ENCODE measurements around the gene MDH2.

The MDH2 gene

DNA sequence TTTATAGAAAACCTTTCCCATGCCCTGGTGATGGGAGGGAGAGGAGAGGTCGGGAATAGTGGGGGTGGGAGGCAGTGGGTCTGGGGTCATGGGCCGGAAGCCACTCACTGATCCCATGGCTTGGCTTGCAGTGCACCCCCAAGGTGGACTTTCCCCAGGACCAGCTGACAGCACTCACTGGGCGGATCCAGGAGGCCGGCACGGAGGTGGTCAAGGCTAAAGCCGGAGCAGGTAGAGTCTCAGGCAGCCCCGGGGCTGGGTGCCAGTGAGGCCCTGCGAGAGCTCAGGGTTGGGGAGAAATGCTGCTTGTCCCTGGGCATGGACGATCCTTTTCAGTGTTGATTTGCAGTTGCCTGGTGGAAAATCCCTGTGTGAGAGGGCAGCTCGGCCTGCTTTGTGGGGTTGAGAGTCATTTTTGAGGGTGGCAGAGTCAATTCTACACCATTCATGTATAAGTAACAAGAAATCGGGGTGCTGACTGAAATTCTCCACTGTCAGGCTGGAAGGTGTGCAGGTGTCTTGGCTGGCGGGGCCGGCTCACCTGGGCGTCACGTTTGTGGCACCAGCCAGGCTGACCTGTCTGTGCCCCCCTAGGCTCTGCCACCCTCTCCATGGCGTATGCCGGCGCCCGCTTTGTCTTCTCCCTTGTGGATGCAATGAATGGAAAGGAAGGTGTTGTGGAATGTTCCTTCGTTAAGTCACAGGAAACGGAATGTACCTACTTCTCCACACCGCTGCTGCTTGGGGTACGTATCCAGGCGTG lies 16.5 kb downstream of the MDH2 start:
- no peak for ATAC-seq
- TF ChIP-seq ARNTL (CRISPR knock-in tag; IDR thresholded peaks at IDR 0.05; ENCODE audit: borderline replicate concordance, low read depth) (no peak), ZFP30 (CRISPR knock-in tag; IDR thresholded peaks at IDR 0.05) (no peak), CSDC2 (CRISPR knock-in tag; IDR thresholded peaks at IDR 0.05) (no peak), ISL1 (CRISPR knock-in tag; IDR thresholded peaks at IDR 0.05) (no peak), SNAI2 (CRISPR knock-in tag; IDR thresholded peaks at IDR 0.05) (no peak), ZNF8 (CRISPR knock-in tag; IDR thresholded peaks at IDR 0.05) (no peak), ZNF70 (CRISPR knock-in tag; IDR thresholded peaks at IDR 0.05) (no peak), TOX (CRISPR knock-in tag; IDR thresholded peaks at IDR 0.05; ENCODE audit: borderline replicate concordance) (no peak), BACH2 (CRISPR knock-in tag; IDR thresholded peaks at IDR 0.05; ENCODE audit: borderline replicate concordance) (no peak), ZFP3 (CRISPR knock-in tag; IDR thresholded peaks at IDR 0.05) (no peak), PPARA (CRISPR knock-in tag; IDR thresholded peaks at IDR 0.05; ENCODE audit: borderline replicate concordance) (no peak), GLIS3 (CRISPR knock-in tag; IDR thresholded peaks at IDR 0.05) (no peak)
- TF ChIP-seq, protein P1, sequence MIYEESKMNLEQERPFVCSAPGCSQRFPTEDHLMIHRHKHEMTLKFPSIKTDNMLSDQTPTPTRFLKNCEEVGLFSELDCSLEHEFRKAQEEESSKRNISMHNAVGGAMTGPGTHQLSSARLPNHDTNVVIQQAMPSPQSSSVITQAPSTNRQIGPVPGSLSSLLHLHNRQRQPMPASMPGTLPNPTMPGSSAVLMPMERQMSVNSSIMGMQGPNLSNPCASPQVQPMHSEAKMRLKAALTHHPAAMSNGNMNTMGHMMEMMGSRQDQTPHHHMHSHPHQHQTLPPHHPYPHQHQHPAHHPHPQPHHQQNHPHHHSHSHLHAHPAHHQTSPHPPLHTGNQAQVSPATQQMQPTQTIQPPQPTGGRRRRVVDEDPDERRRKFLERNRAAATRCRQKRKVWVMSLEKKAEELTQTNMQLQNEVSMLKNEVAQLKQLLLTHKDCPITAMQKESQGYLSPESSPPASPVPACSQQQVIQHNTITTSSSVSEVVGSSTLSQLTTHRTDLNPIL (CRISPR knock-in tag; IDR thresholded peaks at IDR 0.05; ENCODE audit: low read depth), result no peak

DNA sequence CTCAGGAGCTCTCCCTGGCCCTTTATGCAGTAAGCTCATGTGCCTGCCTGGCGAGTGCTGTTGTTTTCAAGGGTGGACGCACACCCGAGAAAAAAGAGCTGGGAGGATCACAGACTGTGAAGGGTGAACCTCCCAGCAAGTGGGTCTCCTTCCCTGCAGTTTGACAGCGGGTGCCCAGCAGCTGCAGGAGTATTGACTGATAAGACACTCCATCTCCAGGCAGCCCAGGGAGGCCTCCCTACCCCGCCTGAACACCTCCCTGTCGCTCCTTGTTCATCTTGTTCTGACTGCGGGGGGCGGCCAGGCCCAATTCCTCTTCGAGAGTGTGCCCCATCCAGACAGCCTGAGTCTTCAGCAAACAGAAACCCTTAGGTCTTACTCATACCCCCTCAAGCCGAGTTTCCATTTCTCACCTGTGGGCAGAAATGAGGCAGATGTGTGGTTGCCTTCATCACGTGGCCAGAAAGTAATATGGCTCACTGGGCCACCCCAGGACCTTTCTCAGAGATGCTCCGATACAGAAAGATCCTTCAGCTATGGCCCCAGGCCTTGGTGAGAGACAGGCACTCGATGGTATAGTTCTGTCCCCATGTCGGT lies 17.2 kb downstream of the MDH2 start:
- no peak for ATAC-seq
- TF ChIP-seq ZC3H10 (CRISPR knock-in tag; IDR thresholded peaks at IDR 0.05) (no peak), PATZ1 (CRISPR knock-in tag; IDR thresholded peaks at IDR 0.05; ENCODE audit: borderline replicate concordance) (no peak), CSDC2 (CRISPR knock-in tag; IDR thresholded peaks at IDR 0.05) (no peak), BACH2 (CRISPR knock-in tag; IDR thresholded peaks at IDR 0.05; ENCODE audit: borderline replicate concordance) (no peak), CSRNP3 (CRISPR knock-in tag; IDR thresholded peaks at IDR 0.05) (no peak), RARB (CRISPR knock-in tag; IDR thresholded peaks at IDR 0.05) (no peak), ZNF70 (CRISPR knock-in tag; IDR thresholded peaks at IDR 0.05) (no peak), TOX (CRISPR knock-in tag; IDR thresholded peaks at IDR 0.05; ENCODE audit: borderline replicate concordance) (no peak), GLIS3 (CRISPR knock-in tag; IDR thresholded peaks at IDR 0.05) (no peak), ZNF8 (CRISPR knock-in tag; IDR thresholded peaks at IDR 0.05) (no peak), OSR1 (CRISPR knock-in tag; IDR thresholded peaks at IDR 0.05) (no peak), ZFP3 (CRISPR knock-in tag; IDR thresholded peaks at IDR 0.05) (no peak), ZFP30 (CRISPR knock-in tag; IDR thresholded peaks at IDR 0.05) (no peak), ESRRG (CRISPR knock-in tag; IDR thresholded peaks at IDR 0.05) (no peak), ZNF565 (CRISPR knock-in tag; conservative IDR thresholded peaks at IDR 0.05; ENCODE audit: low read depth) (no peak), TCF4 (CRISPR knock-in tag; IDR thresholded peaks at IDR 0.05; ENCODE audit: borderline replicate concordance) (no peak), ARNTL (CRISPR knock-in tag; IDR thresholded peaks at IDR 0.05; ENCODE audit: borderline replicate concordance, low read depth) (no peak), SNAI2 (CRISPR knock-in tag; IDR thresholded peaks at IDR 0.05) (no peak)
- TF ChIP-seq, protein P2, sequence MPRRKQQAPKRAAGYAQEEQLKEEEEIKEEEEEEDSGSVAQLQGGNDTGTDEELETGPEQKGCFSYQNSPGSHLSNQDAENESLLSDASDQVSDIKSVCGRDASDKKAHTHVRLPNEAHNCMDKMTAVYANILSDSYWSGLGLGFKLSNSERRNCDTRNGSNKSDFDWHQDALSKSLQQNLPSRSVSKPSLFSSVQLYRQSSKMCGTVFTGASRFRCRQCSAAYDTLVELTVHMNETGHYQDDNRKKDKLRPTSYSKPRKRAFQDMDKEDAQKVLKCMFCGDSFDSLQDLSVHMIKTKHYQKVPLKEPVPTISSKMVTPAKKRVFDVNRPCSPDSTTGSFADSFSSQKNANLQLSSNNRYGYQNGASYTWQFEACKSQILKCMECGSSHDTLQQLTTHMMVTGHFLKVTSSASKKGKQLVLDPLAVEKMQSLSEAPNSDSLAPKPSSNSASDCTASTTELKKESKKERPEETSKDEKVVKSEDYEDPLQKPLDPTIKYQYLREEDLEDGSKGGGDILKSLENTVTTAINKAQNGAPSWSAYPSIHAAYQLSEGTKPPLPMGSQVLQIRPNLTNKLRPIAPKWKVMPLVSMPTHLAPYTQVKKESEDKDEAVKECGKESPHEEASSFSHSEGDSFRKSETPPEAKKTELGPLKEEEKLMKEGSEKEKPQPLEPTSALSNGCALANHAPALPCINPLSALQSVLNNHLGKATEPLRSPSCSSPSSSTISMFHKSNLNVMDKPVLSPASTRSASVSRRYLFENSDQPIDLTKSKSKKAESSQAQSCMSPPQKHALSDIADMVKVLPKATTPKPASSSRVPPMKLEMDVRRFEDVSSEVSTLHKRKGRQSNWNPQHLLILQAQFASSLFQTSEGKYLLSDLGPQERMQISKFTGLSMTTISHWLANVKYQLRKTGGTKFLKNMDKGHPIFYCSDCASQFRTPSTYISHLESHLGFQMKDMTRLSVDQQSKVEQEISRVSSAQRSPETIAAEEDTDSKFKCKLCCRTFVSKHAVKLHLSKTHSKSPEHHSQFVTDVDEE (CRISPR knock-in tag; IDR thresholded peaks at IDR 0.05), result no peak

Measured in SK-N-SH treated with all-trans-retinoic acid at 6 μM for 48 hours (cell line).